Activated CD4-positive, alpha-beta T cell treated with anti-CD3 and anti-CD28 coated beads for 24 hours (primary cell): Measurements from ENCODE around the gene PWWP2B.
A peak's percentile ranks its signal among the peaks of the same experiment; 100 is the strongest.
"Not testable (repeated sequence)": the region's sequence is repeated elsewhere in the genome, so short reads cannot be mapped to it uniquely, and the experiment has no call there.

Experiments used
- DNase-seq, 2 donors: peaks; one replicate each; pipeline ENCODE4 v3.0.0-alpha.2; 2020; ENCODE audit warnings: low read depth in 2 of 2

PWWP2B gene

GRCh38 chr10:132381741-132382140, 15.3 kb upstream of the PWWP2B start:
- DNase-seq, result no peak

GRCh38 chr10:132382231-132382922, 14.6 kb upstream of the PWWP2B start:
- no peak for DNase-seq

GRCh38 chr10:132383101-132383500, 13.9 kb upstream of the PWWP2B start:
- no peak for DNase-seq

GRCh38 chr10:132383751-132384196, 13.2 kb upstream of the PWWP2B start:
- no peak for DNase-seq

GRCh38 chr10:132384618-132385388, 12.2 kb upstream of the PWWP2B start:
- no peak for DNase-seq

- DNase-seq, result no peak
Measured at GRCh38 chr10:132385389-132385667, 11.7 kb upstream of the PWWP2B start.

- no peak for DNase-seq
Measured at GRCh38 chr10:132385721-132386418, 11.1 kb upstream of the PWWP2B start.

- DNase-seq, result no peak
Measured at GRCh38 chr10:132386419-132386831, 10.6 kb upstream of the PWWP2B start.

- DNase-seq, result not testable (repeated sequence)
Measured at GRCh38 chr10:132386896-132387295, 10.1 kb upstream of the PWWP2B start.

- peak; percentile 55 to 67 for DNase-seq
Measured at GRCh38 chr10:132387764-132388210, 9.2 kb upstream of the PWWP2B start.

- no peak for DNase-seq
Measured at GRCh38 chr10:132388891-132389432, 8.0 kb upstream of the PWWP2B start.

GRCh38 chr10:132389433-132390169, 7.4 kb upstream of the PWWP2B start:
- DNase-seq, result no peak

- no peak for DNase-seq
Measured at GRCh38 chr10:132390170-132390920, 6.7 kb upstream of the PWWP2B start.

GRCh38 chr10:132390921-132391675, 5.9 kb upstream of the PWWP2B start:
- no peak for DNase-seq

GRCh38 chr10:132391676-132392020, 5.4 kb upstream of the PWWP2B start:
- DNase-seq, result no peak

GRCh38 chr10:132392184-132392800, 4.7 kb upstream of the PWWP2B start:
- no peak for DNase-seq

- no peak for DNase-seq
Measured at GRCh38 chr10:132392811-132393694, 3.9 kb upstream of the PWWP2B start.

- DNase-seq, result no peak
Measured at GRCh38 chr10:132393695-132394181, 3.3 kb upstream of the PWWP2B start.
